Endodermal cell (in vitro differentiated cells): ENCODE measurements around the gene CAMK4. TPM values are rescaled to one million over a fixed set of nuclear protein-coding genes. Genes with fewer than 3 reads are reported as not detected.

Experiments used
- DNase-seq: peaks from one replicate; pipeline ENCODE4 v3.0.0-alpha.2; 2017
- H3K27ac ChIP-seq: 2 replicates; pipeline ENCODE4 v1.5.1; 2013; ENCODE audit warnings: mild to moderate bottlenecking, low read depth, low read length, moderate library complexity
- H3K27me3 ChIP-seq: 2 replicates; pipeline ENCODE4 v1.6.1; 2013; ENCODE audit warnings: mild to moderate bottlenecking, low read length, moderate library complexity; ENCODE audit not compliant: insufficient read depth, control insufficient read depth, poor library complexity, severe bottlenecking
- H3K36me3 ChIP-seq: 2 replicates; pipeline ENCODE4 v1.7.0; 2013; ENCODE audit warnings: mild to moderate bottlenecking, low read length, moderate library complexity; ENCODE audit not compliant: control insufficient read depth, insufficient read depth
- H3K4me1 ChIP-seq: one replicate; pipeline ENCODE4 v1.7.0; 2013; ENCODE audit warnings: low read length; ENCODE audit not compliant: control insufficient read depth, insufficient read depth
- H3K4me3 ChIP-seq: 2 replicates; pipeline ENCODE4 v1.5.1; 2013; ENCODE audit warnings: mild to moderate bottlenecking, low read length, moderate library complexity
- H3K9ac ChIP-seq: 2 replicates; pipeline ENCODE4 v1.6.1; 2013; ENCODE audit warnings: mild to moderate bottlenecking, low read length, moderate library complexity; ENCODE audit not compliant: poor library complexity, severe bottlenecking; ENCODE audit errors: extremely low read depth
- H3K9me3 ChIP-seq: 2 replicates; pipeline ENCODE4 v1.6.1; 2013; ENCODE audit warnings: mild to moderate bottlenecking, low read length, moderate library complexity; ENCODE audit not compliant: control insufficient read depth
- H3K27ac Mint-ChIP-seq: 2 replicates; pipeline ENCODE4 v1.8.0; 2020; ENCODE audit warnings: mixed read lengths
- H3K27me3 Mint-ChIP-seq: 2 replicates; pipeline ENCODE4 v1.8.0; 2021; ENCODE audit warnings: mild to moderate bottlenecking, mixed read lengths; ENCODE audit not compliant: insufficient read depth
- H3K36me3 Mint-ChIP-seq: 2 replicates; pipeline ENCODE4 v1.8.0; 2020; ENCODE audit warnings: low read depth, mixed read lengths
- H3K4me1 Mint-ChIP-seq: 2 replicates; pipeline ENCODE4 v1.8.0; 2020; ENCODE audit warnings: mixed read lengths
- H3K4me3 Mint-ChIP-seq: 2 replicates; pipeline ENCODE4 v1.8.0; 2020; ENCODE audit warnings: mild to moderate bottlenecking, moderate library complexity, mixed read lengths
- H3K9me3 Mint-ChIP-seq: 2 replicates; pipeline ENCODE4 v1.8.0; 2020; ENCODE audit warnings: mild to moderate bottlenecking, mixed read lengths
- WGBS, 2 experiments: methylation state at CpG; one replicate each; pipeline versions ENCODE4 v1.1.5 to v1.1.7; 2013; ENCODE audit warnings: missing lambda C conversion rate in 2 of 2, mixed read lengths in 1 of 2; ENCODE audit not compliant: insufficient coverage in 1 of 2, insufficient read length in 1 of 2; 5-methylcytosine and 5-hydroxymethylcytosine counted together
- total RNA-seq, 2 donors: library from RNA; stranded (reverse); fragmentation: NEBNext Ultra II Directional in 1 of 2; extraction: Animal tissue kit (Norgen Biotek cat#: 25700) in 1 of 2; gene quantifications; 2 replicates in 1 of 2; 3 replicates in 1 of 2; pipeline ENCODE4 v1.2.1, GENCODE V29; 2021
- TF ChIP-seq, protein P1 (sequence below): fragments of 200-600 bp; sonication (generic); conservative IDR thresholded peaks from 2 replicates; pipeline ENCODE4 v1.5.0; 2021; ENCODE audit warnings: antibody characterized with exemption, mild to moderate bottlenecking

The CAMK4 gene
- total RNA-seq, 2 donors from 2014 or later, result 2.8 to 3.9 TPM

DNA sequence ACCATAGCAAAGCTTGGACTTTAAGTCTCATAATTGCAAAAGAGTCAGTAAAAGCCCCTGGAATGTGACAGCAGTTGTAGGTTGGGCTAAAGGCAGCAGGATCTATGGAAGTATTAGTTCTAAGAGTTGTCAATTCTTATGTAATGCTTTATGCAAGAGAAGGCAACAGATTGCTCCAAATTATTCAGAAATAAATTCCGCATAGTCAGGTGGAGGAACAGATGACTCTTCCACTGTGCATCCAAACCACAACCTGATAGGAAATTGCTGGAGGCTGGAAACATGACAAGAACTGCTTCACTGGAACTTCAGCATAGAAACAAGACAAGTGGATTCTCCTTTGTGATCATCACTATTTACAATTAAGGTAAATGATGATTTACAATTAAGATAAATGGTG is 187.1 kb downstream of the CAMK4 start:
- Histone ChIP-seq H3K9me3 (peaks cover 13% of the 10 kb centered on the region), H3K27ac (no peak overlapping the region), H3K9ac (no peak overlapping the region), H3K27me3 (no peaks in the 10 kb centered on the region), H3K4me3 (no peak overlapping the region), H3K4me1 (no peaks in the 10 kb centered on the region), H3K36me3 (no peaks in the 10 kb centered on the region)
- no peak for DNase-seq
- Mint-ChIP-seq H3K27me3 (no peaks in the 10 kb centered on the region), H3K4me1 (no peaks in the 10 kb centered on the region), H3K27ac (no peak overlapping the region), H3K36me3 (no peaks in the 10 kb centered on the region), H3K4me3 (no peak overlapping the region), H3K9me3 (peaks cover 24% of the 10 kb centered on the region)
- WGBS, 2 experiments, result 100% methylated on average over 1 of the region's 1 CpG; no CpG with 5 or more reads in 1 of the 2 experiments
- TF ChIP-seq, protein P1, sequence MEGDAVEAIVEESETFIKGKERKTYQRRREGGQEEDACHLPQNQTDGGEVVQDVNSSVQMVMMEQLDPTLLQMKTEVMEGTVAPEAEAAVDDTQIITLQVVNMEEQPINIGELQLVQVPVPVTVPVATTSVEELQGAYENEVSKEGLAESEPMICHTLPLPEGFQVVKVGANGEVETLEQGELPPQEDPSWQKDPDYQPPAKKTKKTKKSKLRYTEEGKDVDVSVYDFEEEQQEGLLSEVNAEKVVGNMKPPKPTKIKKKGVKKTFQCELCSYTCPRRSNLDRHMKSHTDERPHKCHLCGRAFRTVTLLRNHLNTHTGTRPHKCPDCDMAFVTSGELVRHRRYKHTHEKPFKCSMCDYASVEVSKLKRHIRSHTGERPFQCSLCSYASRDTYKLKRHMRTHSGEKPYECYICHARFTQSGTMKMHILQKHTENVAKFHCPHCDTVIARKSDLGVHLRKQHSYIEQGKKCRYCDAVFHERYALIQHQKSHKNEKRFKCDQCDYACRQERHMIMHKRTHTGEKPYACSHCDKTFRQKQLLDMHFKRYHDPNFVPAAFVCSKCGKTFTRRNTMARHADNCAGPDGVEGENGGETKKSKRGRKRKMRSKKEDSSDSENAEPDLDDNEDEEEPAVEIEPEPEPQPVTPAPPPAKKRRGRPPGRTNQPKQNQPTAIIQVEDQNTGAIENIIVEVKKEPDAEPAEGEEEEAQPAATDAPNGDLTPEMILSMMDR, result no peak

DNA sequence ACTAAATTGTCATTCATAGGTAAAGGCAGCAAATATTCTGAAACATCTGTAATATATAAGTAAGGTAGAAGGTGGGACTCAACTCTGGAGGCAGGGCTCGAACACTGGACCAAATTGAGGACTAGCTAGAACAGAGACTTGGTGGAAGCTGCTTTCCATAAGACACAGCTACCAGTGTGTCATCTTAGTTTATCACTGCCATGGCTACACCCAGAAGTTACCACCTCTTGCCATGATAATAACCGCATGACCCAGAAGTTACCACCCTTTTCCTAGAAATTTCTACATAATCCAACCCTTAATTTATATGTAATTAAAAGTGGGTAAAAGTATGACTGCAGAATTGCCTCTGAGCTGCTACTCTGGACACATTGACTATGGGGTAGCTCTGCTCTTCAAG is 188.4 kb downstream of the CAMK4 start:
- Histone ChIP-seq H3K9me3 (peaks cover 13% of the 10 kb centered on the region), H3K9ac (no peak overlapping the region), H3K27ac (no peak overlapping the region), H3K4me3 (no peak overlapping the region), H3K36me3 (no peaks in the 10 kb centered on the region), H3K4me1 (no peaks in the 10 kb centered on the region), H3K27me3 (no peaks in the 10 kb centered on the region)
- no peaks in the 10 kb centered on the region for H3K27me3 Mint-ChIP-seq
- no peak overlapping the region for H3K27ac Mint-ChIP-seq
- TF ChIP-seq, protein P1, result no peak
- WGBS, 2 experiments, result 85% methylated on average over 2 of the region's 2 CpGs; no CpG with 5 or more reads in 1 of the 2 experiments
- H3K4me3 Mint-ChIP-seq, result no peak overlapping the region
- no peaks in the 10 kb centered on the region for H3K4me1 Mint-ChIP-seq
- peaks cover 22% of the 10 kb centered on the region for H3K9me3 Mint-ChIP-seq
- no peak for DNase-seq
- H3K36me3 Mint-ChIP-seq, result no peaks in the 10 kb centered on the region

DNA sequence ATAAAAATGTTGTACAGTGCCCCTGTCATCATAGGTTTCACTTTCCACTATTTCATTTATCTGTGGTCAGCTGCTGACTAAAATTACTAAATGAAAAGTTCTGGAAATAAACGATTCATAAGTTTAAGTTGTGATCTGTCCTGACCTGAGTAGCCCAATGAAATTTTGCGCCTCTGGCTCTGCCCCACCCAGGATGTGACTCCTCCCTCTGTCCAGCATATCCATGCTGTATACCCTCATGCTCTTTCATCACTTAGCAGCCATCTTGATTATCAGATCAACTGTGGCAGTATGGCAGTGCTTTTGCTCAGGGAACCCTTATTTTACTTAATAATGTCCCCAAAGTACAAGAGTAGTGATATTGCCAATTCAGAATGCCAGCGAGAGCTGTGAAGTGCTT is 190.9 kb downstream of the CAMK4 start:
- H3K27ac Mint-ChIP-seq, result no peak overlapping the region
- Histone ChIP-seq H3K27ac (no peak overlapping the region), H3K9ac (no peak overlapping the region), H3K36me3 (no peaks in the 10 kb centered on the region), H3K9me3 (no peaks in the 10 kb centered on the region), H3K4me3 (no peak overlapping the region), H3K27me3 (no peaks in the 10 kb centered on the region), H3K4me1 (no peaks in the 10 kb centered on the region)
- WGBS, 2 experiments, result 92 to 94% methylated on average over 2 to 3 of the region's 3 CpGs
- no peaks in the 10 kb centered on the region for H3K4me1 Mint-ChIP-seq
- DNase-seq, result no peak
- H3K27me3 Mint-ChIP-seq, result no peaks in the 10 kb centered on the region
- peaks cover under 1% of the 10 kb centered on the region for H3K9me3 Mint-ChIP-seq
- no peak overlapping the region for H3K4me3 Mint-ChIP-seq
- H3K36me3 Mint-ChIP-seq, result no peaks in the 10 kb centered on the region
- TF ChIP-seq, protein P1, result no peak
